ENCODE measurements around the gene BTRC.

DNA sequence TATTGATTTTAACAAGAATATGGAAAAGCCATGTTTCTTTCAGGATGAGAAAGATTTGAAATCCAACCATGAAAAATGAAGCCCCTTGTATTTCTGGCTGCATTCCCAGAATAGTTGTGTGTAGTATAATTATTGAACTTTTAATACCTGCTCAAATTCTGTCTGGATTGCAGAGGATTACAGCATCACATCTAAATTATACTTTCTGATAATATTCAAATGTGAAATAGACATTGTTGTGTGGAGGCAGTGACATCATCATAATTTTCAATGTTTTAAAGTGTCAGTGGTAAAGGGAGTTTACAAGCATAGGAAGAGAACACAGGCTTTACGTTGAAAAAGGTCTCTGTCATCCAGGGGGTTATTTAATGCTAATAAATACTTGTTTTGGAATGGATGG, 140.7 kb downstream of the BTRC start:
- TF ChIP-seq CTCF (IDR thresholded peaks at IDR 0.05; ENCODE audit: extremely low read depth in 1 of 2, insufficient read depth in 1 of 2, low read depth in 1 of 2, low read length in 2 of 2): no peak
- TF ChIP-seq POLR2A (IDR thresholded peaks at IDR 0.05; ENCODE audit: low read depth, low read length): no peak
- no peak for TF ChIP-seq FOS (IDR thresholded peaks at IDR 0.05; ENCODE audit: borderline replicate concordance, insufficient read depth, low read length)
- TF ChIP-seq JUN (IDR thresholded peaks at IDR 0.05; ENCODE audit: borderline replicate concordance, insufficient read depth, insufficient read length, low read depth): no peak
- no peak for TF ChIP-seq EZH2 (IDR thresholded peaks at IDR 0.05; ENCODE audit: borderline replicate concordance, low read depth, low read length, severe bottlenecking)
- TF ChIP-seq POLR2AphosphoS5 (IDR thresholded peaks at IDR 0.05; ENCODE audit: insufficient read depth, low read depth, low read length): no peak
- TF ChIP-seq MAX (IDR thresholded peaks at IDR 0.05; ENCODE audit: insufficient read depth, insufficient read length): no peak
- TF ChIP-seq GATA2 (IDR thresholded peaks at IDR 0.05; ENCODE audit: insufficient read depth, insufficient read length, low read depth, low read length): no peak
